HuH-7.5 (cell line): ENCODE results near the gene VPS37B.
"Not testable (repeated sequence)": the region's sequence is repeated elsewhere in the genome, so short reads cannot be mapped to it uniquely, and the experiment has no call there.

ENCODE experiments used
- DNase-seq: peaks from one replicate; pipeline ENCODE4 v3.0.0; 2011; ENCODE audit warnings: low spot score

VPS37B gene

DNA sequence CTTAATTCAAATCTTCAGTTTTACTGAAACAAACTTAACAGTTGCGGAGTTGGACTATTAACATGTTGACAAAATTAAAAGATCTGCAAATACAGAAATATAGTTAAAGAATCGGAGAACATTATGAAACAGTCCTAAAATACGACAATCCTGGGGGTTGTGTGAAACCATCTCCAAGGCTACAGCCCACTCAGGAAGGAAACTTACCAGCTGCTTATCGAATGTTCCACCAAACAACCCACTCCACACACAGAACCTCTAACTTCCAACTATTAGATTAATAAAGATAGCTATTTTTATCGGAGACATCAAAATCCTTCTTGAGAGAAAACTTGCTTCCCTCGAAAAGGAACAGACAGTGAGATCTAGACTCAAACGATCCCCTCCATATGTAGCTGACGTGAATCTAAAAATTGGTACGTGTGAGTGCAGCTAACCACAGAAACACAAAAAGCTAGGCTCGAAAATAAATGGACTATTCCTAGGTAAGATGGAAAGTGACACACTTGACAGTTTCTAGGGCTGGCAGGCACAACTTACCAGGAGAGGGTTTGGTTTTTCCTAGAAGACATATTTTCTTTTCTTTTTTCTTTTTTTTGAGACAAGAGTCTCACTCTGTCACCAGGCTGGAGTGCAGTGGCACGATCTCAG, 12.9 kb downstream of the VPS37B start:
- DNase-seq, result no peak

- no peak for DNase-seq
Measured at GRCh38 chr12:122880668-122881067, 15.3 kb downstream of the VPS37B start.

DNA sequence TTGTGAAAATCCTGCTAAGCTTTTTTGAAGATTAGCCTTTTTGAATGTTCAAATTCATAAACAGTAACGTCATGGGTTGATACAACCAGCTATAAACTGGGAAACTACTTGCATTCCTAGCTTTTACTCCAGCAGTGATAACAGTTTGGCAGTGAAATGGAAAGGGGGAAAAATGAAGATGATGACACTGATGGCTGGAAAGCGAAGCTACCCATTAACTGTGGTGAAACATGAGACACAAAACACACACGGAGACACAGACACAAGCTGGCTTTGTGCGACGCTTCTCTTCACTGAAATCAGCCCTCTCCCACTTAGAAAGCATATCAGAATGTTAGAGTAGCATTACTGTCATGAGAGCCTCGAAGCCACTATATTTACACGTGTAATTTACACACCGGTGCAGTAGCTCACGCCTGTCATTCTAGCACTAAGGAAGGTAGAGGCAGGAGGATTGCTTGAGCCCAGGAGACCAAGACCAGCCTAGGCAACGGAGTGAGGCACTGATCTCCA, 15.7 kb downstream of the VPS37B start:
- DNase-seq, result no peak

DNA sequence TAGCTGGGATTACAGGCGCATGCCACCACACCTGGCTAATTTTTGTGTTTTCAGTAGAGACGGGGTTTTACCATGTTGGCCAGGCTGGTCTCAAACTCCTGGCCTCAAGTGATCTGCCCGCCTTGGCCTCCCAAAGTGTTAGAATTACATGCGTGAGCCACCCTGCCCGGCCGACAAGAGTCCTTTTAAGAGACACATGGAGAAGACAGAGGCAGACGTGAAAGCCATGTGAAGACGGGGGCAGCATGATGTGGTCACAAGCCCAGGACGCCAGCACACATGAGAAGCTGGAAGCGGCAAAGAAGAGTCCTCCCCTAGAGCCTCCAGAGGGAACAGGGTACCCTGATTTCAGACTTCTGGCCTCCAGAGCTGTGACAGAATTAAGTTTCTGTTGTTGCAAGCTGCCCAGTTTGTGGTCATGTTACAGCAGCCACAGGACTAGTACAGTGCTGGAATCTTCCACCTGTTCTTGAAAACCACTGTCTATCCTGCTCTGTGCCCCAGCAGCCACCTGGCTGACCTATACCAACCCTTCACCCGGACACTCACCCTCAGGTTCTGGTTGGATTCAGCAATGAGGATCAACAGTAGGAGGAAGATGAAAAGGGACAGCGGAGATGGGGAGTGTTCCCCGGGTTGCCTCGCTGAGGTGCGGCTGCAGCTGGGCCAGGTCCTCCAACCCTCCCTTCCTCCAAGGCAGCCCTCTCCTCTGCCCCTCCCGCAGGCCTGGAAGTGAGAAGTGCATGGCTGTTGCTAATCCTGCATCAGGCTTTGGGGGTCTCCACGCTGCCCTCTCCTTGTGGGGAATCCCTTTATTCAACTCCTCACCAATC, 16.9 kb downstream of the VPS37B start:
- DNase-seq, result no peak

- no peak for DNase-seq
Measured at GRCh38 chr12:122876731-122877130, 19.2 kb downstream of the VPS37B start.

- DNase-seq, result not testable (repeated sequence)
Measured at GRCh38 chr12:122876281-122876680, 19.6 kb downstream of the VPS37B start.

GRCh38 chr12:122875590-122876220, 20.2 kb downstream of the VPS37B start:
- no peak for DNase-seq

DNA sequence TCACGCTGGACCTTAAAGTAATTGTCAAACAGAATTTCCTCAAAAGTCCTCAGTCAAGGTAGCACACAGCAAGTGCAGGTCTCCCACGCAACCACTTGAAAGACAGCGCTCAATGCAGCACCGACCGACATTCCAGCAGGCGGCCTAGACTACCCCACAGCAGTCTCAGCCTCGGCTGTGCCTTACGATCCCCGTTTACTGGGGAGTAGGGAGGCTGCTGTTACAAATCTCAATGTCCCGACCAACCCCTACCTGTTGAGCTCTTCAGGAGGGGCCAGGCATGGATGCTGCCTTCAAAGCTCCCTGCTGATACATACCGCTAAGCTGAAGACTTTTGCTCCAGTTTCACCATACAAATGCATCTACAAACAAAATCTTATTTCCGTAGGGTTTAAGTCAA, 21.8 kb downstream of the VPS37B start:
- no peak for DNase-seq

- no peak for DNase-seq
Measured at GRCh38 chr12:122873540-122873939, 22.4 kb downstream of the VPS37B start.

DNA sequence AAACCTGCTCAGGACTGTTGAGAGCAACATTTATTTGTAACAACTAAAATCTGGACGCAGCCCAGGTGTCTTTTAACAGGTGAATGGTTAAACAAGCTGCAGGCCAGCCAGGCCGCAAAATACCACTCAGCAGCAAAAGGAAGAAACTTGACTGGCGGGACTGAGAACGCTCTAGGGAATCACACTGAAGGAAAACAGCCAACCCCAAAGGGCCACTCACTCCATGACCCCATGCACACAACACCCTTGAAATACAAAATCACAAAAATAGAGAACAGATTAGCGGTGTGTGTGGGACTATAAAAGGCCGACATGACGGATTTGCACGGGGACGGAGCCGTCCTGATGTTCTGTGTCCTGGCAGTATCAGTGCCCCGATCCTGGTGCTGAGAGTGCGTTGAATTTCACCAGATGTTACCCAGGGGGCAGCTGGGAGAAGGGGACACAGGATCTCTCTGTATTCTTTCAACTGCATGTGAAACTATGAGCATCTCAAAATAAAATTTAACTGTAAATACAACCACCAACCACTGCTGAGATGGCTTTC, 23.0 kb downstream of the VPS37B start:
- DNase-seq, result no peak

DNA sequence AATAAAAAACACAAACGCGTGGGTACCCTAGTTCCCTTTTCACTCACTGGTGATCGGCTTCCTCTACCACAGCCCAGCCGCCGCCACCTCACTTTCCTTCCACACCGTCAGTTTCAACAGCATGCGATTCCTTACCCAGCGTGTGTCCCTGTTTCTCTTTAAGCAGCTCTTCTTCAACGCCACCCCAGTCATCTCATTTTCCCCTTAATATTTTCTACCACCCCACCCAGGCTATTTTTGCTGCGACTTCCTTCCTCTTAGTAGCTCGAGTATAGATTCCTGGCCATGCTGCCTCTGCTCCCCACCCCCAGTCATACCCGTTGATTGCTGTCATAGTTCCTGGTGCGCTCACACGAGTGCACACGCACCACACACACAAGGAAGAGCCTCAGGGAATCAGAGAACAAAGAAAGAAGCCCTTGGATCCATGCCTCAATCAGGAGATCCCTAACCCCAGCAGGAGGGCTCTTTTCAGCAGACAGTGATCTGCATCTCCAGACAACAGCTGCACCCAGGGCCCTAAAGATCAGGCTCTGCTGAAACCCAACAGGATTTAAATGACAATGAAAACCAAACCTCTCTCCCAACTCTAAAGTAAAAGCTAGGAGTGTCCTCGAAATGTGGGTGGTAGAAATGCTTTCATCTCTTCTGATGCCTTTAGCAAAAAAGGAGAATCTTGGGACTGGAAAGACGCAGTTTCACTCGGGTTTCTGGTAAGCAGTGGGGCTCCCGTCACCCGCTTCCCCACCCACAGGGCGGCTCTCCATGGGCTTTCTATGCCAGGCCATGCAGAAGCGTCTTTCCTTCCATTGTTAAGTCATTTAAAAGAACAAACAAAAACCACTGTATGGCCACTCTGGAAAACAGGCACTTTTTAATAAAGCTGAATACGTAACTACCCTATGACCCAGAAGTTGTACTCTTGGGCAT, 23.8 kb downstream of the VPS37B start:
- DNase-seq, result no peak

GRCh38 chr12:122870867-122871664, 24.9 kb downstream of the VPS37B start:
- no peak for DNase-seq

GRCh38 chr12:122870163-122870842, 25.6 kb downstream of the VPS37B start:
- no peak for DNase-seq

DNA sequence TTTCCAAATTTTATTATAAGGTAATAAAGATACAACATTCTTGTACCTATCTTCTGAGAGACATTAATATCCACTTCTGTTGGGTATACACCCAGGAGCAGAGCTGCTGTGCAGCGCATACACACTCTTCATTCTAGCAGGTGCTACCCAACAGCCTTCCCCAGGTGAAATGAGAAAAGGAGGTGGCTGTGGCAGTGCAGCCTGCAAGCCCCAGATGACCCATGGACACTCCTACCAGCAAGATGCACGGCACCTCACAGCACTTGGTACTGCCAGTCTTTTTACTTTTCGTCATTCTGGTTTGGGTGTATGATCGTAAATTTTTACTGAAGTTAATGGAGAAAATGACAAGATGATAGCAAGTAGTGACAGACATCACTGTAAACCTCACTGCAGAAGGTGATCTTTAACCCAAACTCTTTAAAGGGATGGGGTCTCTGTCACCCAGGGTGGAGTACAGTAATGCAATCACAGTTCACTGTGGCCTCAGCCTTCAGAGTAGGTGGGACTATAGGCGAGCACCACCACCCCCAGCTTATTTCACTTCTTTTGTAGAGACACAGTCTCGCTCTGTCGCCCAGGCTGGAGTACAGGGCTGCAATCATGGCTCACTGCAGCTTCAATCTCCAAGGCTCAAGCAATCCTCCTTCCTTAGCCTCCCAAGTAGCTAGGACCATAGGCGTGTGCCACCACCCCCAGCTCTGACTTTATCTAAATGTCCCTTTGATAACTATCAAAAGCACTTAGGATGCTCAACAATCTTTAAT, 26.5 kb downstream of the VPS37B start:
- no peak for DNase-seq

DNA sequence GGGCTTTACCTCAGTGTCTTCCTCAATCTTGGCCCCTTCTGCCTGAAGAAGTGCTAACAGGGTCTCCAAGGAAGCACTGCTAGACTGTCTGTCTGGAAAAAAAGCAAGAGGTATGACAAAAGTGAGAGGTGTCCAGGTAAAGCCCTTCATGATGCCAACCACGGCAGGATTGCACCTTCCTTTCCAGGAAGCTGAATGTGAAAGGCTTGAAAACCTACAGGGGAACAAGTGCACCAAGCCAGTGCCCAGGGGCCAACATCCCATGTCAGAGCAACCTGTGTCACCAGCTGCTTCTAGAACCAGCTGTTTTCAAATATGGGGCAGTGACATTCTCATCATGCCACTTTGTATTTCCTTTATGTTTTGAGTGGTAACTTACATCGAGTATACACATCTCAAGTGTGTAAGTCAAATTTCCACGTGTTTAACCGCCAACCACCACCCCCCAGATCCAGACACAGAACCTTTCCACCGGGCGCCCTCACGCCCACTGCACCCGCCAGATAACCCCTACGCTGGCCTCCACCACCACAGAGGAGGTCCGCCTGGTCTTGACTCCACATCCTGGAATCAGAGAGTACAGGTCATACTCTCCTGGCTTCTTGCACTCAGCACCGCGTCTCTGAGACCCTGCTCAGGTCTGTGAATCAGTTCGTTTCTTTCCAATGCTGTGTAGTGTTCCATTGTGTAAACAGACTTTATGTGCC, 27.3 kb downstream of the VPS37B start:
- DNase-seq, result no peak

GRCh38 chr12:122867691-122868461, 28.0 kb downstream of the VPS37B start:
- no peak for DNase-seq

DNA sequence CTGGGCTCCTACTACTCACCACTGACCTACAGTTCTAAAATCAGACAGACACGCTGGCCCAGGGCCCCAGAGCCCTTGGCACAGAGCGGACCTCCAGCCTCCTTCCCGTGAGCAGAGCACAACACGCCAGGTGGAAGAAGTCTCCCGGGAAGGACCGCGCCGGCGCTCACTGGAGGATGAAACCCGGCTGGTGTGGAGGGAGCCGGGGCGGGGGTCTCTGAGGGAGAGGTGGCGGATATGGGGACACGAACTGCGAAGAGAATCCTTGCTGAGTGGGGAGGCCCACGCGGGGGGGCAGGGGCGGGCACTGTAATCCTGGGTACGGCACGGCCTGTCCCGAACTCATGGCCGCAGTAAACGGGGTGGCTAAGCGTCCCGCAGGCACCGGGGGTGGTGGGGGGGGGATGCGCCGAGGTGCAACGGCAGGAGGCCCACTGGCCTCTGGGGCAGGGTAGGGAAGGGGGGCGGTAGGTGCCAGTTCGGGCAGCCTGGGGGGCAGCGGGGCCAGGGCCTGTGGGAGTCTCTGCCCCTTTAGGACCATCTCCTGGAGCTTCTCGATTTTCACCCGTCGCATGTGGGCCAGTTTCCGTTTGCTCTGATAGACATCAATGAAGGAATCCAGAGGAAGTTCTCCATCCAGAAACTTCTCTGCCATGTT, 28.8 kb downstream of the VPS37B start:
- no peak for DNase-seq
